GM19452 (cell line): ENCODE measurements around the gene C3.
A peak's percentile ranks its signal among the peaks of the same experiment; 100 is the strongest.

Experiments
- ATAC-seq: cut with Tn5 transposase; IDR thresholded peaks from one replicate; pipeline ENCODE4 v1.9.1; 2021; ENCODE audit not compliant: unreplicated experiment

The C3 gene

DNA sequence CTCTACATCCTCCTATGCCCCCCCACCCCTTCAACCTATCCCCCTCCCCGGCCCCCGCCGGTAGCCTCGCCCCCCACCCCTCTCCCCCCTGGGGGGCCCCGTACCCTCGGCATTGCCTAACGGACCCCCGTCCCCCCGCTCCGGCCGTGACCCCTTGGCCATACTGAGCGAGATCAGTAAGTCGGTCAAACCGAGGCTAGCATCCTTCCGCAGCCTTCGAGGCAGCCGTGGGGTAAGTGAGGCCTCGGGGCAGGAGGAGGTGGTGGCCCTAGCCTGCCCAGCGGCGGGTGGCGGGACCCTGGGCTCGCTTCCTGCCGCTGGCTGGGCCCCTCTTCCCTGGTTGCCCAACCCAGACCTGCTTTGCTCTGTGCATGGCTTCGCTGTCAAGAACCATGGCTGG, 25.5 kb upstream of the C3 start:
- no peak for ATAC-seq

- no peak for ATAC-seq
Measured at GRCh38 chr19:6744381-6745301, 24.2 kb upstream of the C3 start.

DNA sequence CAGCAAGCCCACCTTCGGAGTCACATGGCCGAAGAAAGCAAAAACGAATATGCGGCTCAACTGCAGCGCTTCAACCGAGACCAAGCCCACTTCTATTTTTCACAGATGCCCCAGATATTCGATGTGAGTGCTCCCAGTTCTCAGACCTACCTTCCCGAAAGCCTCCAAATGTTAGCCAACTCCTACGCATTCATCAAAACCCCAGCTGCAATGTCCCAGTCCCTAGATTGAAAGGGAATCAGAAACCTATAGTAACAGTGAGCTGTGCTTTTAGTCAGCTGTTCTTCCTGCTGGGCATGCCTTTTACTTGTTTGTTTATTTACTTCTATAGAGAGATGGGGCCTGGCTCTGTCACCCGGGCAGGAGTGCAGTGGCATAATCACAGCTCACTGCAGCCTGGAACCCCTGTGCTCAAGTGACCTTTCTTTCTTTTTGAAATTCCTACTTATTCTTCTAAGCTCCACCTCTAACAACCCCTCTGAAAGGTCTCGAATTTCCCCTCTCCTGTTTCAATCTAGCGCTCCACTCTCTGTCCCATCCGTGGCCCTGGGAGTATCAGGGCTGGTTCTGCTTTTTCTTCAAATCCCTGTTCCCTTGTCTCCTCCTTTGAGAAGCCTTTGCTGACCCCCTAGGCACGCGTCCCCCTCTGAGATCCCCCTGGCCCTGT, 23.4 kb upstream of the C3 start:
- no peak for ATAC-seq

- no peak for ATAC-seq
Measured at GRCh38 chr19:6743066-6743465, 22.6 kb upstream of the C3 start.

DNA sequence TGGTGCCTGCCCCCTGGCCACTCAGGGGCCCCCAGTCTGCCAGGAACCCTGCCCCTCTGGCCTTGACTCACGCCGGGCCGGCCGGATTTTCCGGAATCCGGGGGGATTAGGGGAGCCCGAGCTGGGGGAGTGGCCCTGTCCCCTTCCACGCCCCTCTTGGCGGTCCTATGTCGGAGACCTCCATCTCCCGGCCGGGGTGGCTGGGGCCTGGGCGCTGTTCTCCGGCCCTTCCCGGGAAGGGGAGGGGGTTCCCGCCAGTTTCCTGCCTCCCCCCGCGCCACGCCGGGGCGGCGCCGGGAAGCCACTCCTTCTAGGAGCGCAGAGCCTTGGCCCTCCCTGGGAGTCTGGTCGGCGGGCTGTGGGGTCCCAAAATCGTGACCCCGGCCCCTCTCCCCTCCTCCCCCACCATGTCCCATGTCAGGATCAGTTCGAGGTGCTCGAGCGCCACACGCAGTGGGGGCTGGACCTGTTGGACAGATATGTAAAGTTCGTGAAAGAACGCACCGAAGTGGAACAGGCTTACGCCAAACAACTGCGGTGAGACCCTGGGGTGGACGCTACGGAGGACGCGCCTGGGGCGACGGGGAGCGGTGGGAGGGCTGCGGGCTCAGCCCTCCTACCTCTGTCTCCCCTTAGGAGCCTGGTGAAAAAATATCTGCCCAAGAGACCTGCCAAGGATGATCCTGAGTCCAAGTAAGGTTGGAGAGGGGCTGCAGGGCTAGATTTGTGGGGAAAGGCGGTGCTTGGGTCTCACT, 20.3 kb upstream of the C3 start:
- ATAC-seq: no peak

- ATAC-seq: no peak
Measured at GRCh38 chr19:6739883-6740588, 19.6 kb upstream of the C3 start.

DNA sequence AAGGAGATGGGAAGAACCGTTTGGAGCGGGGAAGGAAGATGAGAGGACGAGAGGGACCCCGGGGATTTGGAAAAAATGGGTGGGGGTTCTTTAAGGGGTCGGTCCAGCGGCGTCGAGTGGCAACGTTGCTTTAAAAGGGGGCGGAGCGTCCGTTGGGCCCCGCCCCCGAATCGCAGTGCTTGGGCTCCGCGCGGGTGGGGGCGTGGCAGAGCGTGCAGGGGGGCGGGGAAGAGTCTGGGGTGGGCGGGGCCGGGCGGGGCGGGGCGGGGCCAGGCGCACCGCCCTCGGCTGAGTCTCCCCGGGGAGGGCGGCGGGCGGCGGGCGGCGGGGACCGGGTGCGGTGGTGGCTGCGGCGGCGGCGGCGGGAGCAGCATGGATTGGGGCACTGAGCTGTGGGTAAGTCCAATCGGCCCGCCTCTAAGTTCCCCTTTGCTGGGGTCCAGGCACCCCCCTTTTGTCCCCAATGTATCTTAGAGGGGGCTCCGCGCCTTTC, 19.0 kb upstream of the C3 start, which contains the start of gene TRIP10:
Gene TRIP10, plus strand, starts transcription at position 291 of the 493 bp plus-strand sequence. Its CDS starts 82 bp downstream, at position 373.
- ATAC-seq: no peak

- no peak for ATAC-seq
Measured at GRCh38 chr19:6738787-6739389, 18.4 kb upstream of the C3 start.

DNA sequence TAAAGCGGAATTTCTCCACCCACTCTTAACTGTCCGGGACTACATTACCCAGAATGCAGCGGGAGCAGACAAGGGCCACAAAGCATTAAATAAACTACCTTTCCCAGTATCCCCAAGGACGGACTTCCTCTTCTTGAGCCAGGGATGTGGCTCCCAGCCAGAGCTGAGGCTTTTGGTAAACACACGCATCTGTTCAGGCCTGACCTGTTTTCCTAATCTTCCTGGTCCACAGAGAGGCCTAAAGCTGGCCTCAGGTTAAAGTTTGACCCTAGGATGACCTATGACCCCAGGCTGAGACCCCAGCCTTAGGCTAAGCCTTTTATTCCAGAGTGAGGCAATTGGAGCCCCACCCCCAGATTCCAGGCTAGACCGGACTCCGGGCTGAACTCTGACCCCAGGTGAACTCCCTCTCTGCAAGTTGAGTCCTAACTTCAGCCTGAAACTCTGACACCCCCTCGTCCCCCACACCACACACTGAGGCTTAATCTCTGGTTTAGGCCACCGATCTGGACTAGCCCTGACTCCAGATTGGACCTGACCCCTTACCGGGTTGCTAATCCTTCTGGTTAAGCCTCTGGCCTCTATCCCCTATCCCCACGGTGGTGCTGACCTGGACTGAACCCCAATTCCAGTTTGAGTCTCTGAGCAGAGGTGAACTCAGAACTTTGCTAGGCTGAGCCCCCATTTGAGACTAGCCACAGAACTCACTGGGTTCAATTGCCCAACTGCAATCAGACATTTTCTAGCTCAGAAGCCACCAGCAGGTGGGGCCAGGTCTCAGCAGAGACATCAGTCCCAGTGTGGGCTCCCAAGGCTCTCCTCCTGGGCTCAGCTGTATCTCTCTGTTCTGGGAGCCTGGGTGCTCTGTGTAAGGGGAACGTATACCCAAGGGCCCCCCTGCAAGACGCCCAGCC, 17.7 kb upstream of the C3 start:
- ATAC-seq: no peak

DNA sequence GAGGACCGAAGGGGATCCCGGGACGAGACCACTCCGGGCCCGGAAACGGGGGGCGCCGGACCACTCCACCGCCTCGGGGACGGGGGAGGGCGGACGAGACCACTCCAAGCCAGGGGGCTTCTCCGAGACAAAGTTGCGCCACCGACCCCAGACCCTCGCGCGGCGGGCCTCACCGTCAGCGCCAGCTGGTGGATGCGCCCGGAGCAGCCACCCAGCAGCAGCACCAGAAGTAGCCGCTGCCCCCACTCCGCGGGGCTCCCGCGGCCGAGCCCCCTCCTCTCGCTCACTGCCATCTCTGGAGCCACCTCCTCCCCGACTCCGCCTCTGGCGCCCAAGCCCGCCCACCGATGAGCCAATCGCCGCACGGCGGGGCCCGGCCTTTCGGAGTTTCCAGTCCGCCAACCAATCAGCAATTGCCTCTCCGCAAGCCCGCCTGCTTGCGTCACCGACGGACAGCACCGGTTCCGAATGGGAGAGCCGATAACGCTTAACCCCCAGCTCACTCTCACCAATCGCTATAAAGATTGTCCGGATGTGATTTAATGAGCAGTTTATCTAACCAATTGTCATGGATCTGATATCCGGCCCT, 16.9 kb upstream of the C3 start, which contains the start of gene GPR108:
Gene GPR108, minus strand, starts transcription at position 297 of the 589 bp plus-strand sequence. Its CDS starts 4 bp downstream, at position 293.
- ATAC-seq: peak; percentile 63

- no peak for ATAC-seq
Measured at GRCh38 chr19:6736917-6737283, 16.4 kb upstream of the C3 start.

GRCh38 chr19:6736169-6736916, 15.9 kb upstream of the C3 start:
- no peak for ATAC-seq

GRCh38 chr19:6735181-6735911, 14.9 kb upstream of the C3 start:
- no peak for ATAC-seq

GRCh38 chr19:6734096-6734696, 13.7 kb upstream of the C3 start:
- no peak for ATAC-seq

DNA sequence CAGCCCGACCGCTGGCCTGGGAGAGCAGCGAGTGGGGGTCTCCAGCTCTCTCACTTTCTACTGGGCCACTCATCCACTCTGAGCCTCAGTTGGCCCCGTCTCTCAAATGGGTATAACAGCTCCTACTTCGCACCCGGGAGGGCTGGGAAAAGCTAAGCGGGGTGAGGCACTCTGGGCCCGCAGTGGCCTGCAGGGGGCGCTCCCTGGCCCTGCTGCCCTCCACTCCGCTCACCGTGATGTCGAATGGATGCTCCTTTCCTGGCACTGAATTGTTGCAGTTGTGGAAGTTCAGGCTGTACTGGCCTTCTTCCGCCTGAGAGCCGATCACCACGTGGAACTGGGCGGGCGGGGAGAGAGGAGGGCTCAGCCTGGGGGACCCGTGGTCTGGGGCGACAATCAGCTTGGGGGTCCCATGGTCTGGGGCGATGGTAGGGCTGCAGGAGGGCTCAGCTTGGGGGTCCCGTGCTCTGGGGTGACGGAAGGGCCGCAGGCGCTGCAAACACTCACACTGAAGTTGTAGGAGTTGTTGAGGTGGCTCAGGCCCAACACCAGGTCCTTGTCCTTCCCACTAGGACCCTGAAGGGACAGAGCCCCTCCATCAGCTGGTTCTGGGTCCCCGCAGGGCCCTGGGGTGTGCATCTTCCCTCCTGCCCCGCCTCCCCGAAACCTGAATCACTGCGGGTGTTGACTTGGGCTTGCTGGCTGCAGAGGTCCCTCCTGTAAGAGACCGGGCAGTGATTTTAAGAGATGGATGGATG, 13.1 kb upstream of the C3 start:
- ATAC-seq: no peak

DNA sequence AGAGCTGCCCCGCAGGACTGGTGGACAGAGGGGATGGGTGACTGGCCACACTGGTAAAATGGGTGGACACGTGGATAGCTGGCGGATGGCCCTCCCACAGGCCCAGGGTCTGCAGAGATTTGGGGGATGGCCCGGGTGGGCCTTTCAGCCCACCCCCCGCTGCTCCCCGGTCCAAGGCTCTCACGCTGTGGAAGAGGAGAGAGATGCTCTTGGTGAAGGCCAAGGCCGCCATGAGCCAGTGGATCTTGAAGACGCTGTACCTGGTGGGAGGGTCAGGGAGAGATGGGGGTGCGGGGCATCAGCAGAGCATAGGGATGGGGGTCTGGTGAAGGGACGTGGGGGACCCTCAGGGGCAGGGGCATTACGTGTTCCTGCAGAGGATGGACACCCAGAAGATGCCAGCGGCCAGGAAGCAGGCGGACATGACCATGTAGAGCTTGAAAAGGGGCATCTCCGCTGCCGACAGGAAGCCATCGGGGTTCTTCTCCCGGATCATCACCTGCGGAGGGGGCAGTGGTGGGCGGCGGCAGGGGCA, 12.4 kb upstream of the C3 start:
- ATAC-seq: no peak
